NB4 (cell line): Measurements from ENCODE around the gene BBIP1.

Experiments used
- CTCF ChIP-seq: IDR thresholded peaks from one replicate; pipeline ENCODE4 v1.5.1; 2012; ENCODE audit warnings: low read depth, low read length
- MYC ChIP-seq: IDR thresholded peaks from 2 replicates; pipeline ENCODE4 v1.6.1; 2011; ENCODE audit warnings: low read depth, low read length
- POLR2A ChIP-seq: IDR thresholded peaks from 2 replicates; pipeline ENCODE4 v1.6.1; 2011; ENCODE audit warnings: mild to moderate bottlenecking; ENCODE audit not compliant: insufficient read length; ENCODE audit errors: extremely low read depth

GRCh38 chr10:110852947-110853346, 66.0 kb downstream of the BBIP1 start:
- TF ChIP-seq MYC (no peak), CTCF (no peak), POLR2A (no peak)
